GM19240 (cell line): Measurements from ENCODE around the gene ZNF516.

Experiments
- DNase-seq: peaks from one replicate; pipeline ENCODE4 v3.0.0; 2011; ENCODE audit warnings: low spot score; ENCODE audit not compliant: insufficient read length

ZNF516 gene

DNA sequence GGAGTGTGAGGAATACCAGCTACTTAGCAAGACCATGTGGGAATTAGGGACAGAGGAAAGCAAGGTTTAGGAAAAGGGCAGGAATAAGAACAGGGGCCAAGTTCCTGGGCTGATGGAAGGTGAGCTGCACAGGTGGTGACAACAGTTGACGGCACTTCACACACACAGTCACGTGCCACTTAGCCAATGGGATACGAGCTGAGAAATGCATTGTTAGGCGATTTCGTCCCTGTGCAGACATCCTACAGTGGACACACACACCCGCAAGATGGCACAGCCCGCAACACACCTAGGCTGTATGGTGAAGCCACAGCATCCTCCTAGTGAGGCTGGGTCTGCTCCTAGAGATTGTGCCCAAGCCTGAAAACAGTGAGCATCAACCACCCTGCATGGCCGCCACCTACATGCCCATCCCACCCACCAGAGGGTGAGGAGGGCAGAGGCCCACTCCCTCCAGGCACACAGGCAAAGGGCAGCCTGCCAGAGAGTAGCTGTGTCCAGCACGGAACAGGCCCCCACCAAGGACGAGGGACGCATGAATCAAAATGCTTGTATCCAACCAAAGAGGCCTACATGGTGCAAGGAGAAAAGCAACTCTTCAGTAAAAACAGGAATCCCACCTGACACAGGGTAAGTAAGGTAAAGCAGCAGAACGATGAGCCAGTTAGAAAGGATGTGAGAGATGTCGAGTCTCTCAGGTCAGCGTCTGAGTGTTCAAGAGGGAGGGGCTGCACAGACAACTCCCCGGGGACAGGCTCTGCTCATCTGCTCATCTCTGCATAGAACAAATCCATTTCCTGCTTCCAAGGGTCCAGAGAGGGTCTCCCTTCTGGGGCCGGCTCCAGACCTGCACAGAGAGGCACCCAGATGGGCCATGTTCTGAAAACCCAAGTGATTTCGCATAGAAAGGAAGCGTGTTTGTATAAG is 51.3 kb downstream of the ZNF516 start:
- DNase-seq = no peak

DNA sequence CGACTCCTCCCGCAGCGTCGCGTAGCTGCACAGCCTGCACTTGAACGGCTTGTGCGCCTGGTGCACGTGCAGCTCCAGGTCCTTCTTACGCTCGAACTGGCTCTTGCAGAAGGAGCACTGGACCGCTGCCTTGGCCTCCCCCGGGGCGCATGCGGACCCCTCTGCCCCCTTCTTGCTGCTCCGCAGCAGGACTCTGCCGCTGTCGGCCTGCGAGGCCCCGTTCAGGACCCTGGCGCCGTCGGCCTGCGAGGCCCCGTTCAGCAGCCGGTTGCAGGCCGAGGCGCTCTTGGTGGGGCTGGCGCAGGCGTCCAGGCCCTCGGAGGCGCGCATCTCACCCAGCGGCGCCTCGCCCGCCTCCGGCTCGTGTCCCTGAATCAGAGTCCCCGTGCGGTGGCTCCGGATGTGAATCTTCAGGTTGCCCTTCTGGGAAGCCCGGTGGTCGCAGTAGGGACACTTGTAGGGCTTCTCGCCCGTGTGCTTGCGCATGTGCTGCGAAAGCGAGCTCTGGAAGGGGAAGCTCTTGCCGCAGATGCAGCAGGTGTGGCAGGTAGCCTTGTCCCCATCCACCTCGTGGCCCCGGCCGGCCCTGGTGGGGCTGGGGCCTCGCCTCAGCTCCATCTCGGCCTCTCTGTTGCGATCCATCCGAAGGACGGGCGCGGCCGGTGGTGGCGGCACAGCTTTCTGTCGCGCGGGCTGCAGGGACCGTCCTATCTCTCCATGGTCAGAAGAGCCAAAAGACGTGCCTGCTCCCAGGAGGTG is 52.5 kb downstream of the ZNF516 start:
- DNase-seq = no peak

DNA sequence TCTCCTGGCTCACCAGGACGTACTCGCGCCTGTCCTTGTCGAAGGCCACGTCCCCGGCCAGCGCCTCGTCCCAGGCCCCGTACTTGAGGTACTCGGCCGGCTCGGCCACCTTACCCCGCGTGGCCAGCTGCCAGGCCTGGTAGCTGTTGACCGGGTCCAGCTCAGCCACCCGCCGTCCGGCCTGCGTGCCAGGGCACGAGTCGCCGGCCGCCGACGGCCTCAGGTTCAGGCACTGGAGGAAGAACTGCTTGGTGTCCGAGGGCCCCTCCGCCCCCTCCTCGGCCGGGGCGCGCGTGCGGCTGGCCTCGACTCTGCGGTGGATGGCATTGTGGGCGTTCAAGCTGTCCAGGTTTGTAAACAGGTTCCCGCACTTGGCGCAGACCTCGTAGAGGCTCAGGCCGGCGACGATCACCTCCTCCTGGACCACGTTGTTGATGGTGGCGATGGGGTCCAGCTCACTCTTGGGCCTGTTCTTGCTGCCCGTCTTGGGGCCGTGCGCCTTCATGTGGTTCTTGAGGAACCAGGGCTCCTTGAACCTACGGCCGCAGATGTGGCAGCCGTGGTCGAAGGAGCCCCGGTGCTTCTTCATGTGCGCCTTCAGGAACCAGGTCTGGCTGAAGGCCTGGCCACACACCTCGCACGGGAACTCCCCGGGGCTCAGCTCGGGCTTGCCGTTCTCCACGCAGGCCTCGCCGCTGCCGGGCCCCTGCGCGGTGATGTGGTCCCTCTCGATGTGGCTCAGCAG is 53.2 kb downstream of the ZNF516 start:
- DNase-seq = no peak

DNA sequence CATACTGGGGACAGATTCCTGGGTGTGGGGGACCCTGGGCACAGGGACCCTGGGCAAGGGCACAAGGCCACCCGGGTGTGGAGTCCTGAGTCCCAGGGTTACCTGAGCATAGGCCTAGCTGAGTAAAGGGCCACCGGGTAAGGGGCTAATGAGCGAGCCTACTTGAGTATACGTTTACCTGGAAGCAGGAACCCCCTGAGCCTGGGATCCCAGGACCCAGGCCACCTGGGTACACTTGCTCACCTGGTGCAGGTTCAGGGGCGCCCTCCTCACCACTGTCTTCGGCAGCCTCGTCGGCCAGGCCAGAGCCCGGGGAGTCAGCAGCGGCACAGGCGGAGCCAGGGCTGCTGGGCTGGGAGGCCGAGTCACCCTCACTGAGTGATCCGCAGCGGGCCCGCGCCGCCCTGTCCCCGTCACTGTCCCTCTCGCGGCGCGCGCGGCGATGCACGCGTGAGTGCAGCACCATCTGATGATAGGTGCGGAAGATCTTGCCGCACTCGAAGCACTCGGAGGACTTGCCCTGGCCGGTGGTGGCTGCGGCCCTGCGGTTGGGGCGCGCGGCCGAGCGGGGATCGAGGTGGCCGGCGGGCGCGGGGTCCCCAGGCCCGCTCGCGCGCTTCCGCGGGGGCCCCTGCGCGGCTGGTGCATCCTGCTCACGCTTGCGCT is 53.9 kb downstream of the ZNF516 start:
- no peak for DNase-seq

DNA sequence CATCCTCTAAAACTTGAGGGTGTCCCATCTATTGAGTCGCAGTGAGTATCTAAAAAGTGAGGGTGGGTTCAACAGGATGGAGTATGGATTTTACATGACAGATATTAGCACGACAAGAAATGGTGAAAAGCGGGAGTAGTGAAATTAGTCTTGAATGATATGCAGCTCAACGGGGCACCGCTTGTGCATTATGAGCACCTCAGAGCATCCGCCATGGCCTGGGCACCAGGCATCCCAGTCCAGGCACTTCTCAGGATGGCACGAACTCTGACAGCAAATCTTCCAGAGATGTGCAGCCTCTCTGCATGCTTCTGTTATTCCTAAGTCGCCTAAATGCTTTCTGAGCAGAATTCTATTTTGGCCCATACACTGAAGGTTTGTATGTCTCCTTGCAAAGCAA is 57.1 kb downstream of the ZNF516 start:
- no peak for DNase-seq

DNA sequence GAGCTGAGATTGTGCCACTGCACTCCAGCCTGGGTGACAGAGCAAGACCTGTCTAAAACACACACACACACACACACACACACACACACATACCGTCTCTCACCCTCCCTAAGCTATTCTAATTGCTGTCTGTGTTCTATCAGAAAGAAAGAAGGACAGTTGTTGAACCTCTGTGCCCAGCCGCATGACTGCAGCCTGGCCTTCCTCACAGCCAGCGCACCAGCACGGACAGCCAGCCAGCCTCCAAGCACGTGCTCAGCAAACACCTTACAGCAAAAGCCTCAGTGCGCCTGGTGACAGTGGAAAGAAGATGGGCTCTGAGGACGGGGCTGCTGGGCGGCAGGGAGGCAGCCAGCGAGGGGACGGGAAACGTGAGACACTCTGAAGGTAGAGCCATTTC is 58.0 kb downstream of the ZNF516 start:
- DNase-seq = no peak

DNA sequence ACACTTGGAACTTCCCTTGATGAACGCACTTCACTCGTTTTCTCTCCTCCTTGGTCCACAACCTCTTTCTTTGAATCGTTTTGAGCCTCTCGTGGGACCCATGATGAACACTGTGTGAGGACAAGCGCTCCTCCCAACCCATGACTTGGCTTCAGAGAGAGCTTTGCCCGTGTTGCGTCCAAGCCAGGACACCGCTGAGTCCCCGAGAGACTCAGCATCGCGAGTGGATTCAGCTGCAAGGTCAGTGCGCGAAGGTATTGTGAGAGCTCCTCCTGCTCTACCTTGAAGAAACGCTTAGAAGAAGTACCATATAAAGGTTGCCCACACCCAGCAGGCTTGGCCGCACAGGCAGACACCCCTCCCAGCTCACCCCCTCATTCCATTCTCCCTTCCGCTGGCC is 58.7 kb downstream of the ZNF516 start:
- DNase-seq = no peak

DNA sequence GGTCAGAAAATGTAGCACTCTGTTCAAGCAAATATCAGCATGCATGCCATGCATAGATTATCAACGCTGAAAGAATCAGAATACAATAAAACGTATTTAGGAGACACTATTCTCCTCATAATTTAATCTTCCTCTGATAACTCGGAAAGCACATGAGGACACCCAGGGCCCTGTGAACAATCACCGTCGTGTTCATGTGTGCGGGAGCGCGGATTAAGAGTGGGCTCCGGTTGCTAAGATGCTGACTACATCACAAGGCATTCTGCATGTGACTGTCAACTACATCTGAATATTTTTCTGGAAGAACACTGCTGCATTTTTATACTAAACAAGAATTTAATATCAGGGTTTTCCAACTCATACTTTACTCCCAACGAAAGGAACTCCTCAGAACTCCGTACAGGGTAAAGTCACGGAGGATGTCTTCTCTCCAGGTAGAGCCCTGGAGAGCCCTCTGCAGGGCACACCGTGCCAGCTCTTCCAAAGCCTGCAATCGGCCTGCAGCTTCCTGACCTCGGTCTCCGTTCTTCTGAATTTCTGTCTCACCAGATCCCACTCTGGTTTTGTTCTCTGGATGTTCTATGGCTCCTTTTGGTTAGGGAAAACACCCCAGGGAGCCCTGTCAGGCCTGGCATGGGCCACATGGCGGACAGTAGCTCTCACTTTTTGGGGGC is 59.6 kb downstream of the ZNF516 start:
- DNase-seq = no peak

DNA sequence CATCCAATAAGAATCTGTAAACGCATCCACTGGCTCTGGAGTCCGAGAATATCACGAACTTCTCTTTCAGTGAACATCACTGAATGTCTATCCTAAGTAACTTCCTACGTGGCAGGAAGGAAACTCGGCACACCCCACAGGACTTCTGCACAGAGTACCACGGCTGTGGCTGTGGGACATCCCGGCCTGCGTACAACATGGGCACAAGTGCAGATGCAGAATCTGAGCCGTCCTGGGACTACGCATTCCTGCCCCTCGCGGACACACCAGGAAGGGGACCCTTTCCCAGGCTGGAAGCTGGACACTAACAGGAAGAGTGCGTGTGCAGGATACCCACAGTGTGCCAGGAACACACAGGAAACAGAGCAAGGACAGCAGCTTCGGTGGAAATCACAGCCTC is 60.6 kb downstream of the ZNF516 start:
- no peak for DNase-seq

DNA sequence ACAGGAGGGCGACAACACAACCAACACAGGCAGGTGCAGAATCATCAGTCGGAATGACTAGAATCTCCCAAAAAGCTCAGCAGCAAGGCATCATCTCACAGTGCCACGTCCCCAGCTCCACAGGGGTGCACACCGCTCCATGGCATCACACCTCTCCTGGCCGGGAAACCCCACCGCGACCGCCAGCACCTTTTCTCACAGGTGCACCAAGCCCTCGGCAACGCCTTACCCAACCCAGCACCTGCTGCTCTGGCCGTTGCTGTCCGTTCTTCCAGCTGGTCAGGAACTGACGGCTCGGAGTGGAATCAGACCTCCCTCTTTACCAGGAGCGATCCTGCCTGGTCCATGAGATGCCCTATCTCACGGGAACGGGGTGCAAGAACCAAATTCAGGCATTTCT is 61.3 kb downstream of the ZNF516 start:
- DNase-seq = no peak

DNA sequence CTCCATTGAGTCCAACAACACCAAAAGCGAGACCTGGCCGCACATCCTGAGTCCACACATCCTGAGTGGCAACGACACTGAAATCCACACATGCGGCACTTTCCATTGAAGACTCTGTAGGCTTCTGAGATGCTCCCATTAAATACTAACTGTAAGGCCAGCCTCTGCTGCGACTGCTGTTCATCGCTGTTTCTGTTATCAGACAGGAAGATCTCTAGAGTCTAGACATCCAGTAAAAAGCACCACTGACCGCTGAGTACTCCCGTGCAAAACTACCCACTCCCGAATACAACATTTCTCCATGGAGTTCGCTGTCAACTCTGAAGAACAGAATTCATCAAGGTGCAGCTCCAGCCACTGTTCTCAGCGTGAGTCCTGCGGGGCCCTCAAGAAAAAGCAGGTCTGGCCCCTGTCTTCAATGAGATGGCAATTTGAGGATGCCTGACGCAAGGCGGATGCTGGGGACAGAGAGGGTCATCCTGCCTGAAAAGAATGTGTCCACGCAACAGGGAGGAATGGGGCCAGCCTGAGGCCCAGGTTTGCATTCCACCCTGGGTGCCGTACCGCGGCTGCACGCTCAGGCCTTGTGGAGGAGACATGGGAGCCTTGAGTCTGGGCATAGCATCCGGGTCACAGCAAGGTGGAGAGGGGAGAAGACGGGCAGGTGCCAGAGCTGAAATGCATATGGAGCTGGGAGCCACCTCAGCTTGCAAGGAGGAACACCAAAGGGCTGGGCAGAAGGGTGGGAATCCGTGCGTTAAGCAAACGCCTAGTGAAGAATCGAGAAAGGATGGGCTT is 61.9 kb downstream of the ZNF516 start:
- no peak for DNase-seq

DNA sequence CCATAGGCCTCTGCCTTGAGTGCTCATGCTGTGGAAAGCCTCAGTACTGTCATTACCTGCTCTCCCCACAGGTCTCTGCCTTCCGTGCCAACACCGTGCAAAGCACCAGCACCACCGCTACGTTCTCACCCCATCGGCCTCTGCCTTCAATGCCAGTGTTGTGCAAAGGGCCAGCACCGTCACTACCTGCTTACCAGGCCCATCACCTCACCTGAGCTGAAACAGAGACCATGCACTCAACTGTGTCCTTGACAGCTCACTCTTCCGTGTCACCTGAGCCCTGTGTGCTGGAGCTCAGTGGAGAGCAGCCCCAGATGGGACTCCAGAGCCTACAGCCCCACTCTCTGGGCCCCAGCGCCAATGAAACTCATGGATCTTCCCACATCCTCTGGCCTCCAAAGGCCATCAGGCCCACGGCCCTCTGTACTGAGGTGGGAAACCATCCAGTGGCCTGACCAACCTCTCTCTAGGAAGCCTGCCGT is 62.7 kb downstream of the ZNF516 start:
- DNase-seq = no peak

DNA sequence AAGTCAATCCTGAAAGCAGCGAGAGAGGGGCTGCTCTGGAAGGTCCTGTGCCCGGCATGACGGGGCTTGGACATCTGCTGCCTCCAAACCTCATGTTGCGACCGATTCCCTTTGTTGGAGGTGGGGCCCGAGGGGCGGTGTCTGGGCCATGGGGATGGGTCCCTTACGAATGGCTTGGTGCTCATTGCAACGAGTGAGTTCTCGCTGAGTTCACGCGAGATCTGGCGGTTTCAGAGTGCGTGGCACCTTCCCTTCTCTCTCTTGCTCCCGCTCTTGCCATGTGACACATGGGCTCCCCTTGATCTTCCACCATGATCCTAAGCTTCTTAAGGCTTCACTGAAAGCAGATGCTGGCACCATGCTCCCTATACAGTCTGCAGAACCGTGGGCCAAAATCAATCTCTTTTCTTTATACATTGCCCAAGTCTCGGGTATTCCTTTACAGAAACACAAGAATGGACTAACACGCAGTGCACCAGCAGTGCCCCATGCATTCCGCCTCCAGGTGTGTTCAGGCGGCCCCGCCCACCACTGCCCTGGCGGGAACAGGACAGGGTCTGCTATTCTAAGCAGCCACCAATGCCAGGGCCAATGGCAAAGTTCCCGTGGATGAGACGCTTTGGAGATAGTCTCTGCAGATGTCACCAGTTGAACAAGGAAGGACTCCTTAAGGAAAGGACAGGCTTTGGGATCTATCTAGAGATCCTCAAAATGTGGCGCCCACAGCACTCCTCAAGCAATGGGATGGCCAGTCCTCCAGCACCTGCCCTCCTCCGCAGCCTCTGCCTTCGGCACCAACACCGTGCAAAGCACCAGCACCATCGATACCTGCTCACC is 63.4 kb downstream of the ZNF516 start:
- no peak for DNase-seq

DNA sequence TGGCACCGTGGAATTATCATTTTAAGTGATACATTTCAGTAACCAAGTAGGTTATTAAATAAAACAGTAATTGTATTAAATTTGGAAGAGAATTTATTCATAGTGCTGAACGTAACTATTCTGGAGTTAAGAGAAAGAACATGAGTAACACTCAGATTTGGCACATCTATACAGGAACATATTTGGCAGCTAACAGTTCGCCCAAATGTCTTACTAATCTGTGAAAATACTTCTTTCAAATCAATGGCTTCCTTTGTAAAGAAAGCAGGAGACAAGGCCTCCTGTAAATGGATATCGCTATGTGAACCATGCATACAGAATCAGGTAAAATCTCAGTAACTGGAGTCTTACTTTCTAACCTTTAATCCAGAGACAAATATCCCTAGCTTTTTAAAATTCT is 64.4 kb downstream of the ZNF516 start:
- no peak for DNase-seq

DNA sequence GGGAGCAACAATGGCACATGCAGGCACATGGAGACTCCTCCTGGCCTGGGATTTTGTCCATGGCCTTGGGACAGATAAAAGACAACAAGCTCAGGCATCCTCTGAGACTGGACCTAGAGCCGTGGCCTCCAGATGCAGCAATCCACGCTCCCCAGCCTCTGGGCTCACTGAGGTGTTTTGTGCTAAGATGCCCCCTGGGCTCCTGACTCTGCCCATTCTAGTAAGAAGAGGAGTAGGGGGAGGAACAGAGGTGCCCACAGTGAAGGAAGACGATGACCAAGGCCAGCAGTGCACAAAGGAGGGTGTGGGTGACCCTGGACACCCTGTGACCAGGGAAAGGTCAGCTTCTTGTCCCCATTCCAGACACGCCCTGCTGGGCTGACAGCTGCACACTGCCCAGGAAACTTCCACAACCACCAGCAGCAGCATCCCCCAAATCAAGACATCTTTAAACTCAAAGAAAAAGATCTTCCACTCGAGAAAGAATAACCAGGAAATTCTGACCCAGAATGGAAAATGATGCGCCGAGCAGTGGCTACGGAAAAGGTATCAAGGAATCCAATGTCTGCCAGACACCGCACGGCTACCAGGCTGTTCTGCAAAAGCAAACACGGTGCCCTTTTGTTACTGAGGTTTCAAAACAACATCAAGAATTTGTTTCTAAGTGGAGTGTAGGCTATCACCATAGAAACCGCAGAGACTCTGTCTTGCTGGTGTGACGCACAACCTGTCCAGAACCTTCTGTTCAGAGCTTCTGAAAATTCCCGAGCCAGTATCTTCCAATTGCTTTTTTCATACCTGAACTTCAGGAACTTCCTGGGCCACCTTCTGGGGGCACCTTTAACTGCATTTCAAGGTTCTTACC is 65.5 kb downstream of the ZNF516 start:
- DNase-seq = no peak

DNA sequence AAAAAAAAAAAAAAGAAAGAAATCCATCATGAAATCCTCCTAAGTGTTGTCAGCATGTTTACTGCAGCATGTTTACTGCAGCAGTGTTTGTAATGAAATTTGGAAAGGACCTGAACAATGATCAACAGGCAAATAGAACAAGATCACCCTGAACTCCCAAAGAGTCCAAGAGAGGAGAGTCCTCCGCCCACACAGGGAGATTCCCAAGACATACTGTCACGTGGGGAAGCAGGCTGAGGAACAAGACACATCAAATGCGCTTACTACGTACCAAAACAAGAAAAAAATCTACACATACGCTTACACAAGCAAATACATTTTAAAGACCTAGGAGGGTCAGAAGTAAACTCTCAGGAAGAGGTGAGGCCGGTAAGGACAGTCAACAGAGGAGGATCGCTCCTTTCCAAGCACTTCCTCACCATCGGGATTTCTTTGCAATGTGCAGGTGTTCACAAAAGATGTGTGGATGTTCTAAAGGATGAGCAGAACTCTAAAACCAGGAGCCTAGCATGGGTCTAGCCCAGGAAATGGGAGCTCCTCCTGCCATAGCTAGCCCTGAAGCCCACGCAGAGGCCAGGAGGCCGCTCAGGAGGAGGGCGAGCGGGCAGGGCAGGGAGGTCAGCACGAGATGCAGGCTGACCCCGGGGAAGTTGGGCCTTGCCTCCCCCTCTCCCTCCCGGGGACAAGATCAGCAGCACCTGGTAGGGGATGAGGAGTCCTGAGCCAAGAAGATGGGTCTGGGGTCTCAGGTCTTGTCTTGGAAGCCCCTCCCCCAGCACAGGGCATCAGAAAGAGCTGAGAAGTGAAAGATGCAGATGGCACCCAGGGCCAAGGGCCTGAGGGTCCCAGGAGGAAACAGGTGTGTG is 66.4 kb downstream of the ZNF516 start:
- DNase-seq = no peak

DNA sequence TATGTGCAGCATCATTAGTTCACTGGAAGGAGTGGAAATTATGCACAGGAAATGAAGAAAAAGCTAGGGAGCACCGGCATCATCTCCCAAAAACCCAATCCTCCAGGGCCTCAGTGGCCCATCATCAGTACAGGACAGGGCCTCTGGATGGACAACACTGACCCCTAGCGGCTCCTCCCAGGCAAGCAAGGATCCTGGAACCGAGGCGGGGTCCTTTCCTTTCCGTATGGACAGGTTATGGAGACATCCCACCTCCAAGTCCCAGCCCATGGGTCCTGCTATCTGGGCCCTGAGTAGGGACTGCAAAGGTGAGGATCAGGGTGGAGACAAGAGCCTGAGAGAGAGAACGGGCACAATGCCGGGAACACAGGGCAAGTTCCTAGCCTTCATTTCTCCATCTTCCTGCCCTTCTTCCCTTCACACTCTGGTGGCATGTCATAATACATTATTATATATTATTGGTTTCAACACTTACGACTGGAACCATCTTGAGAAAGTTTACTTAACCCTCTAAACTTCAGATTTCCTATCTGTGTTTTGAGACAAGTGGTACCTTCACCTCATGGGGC is 68.2 kb downstream of the ZNF516 start:
- no peak for DNase-seq
